DOHH2 (cell line): ENCODE measurements around the gene POLRMT.

ENCODE experiments used
- H3F3A ChIP-seq: fragments of 200-600 bp; sonication (generic), shearing (Covaris generic); 2 replicates; pipeline ENCODE4 v1.6.0; 2016; ENCODE audit warnings: antibody characterized with exemption, mild to moderate bottlenecking; ENCODE audit not compliant: control insufficient read depth, insufficient read depth
- H3K27ac ChIP-seq: fragments of 200-600 bp; sonication (generic); 2 replicates; pipeline ENCODE4 v1.5.1; 2014; ENCODE audit warnings: low read depth, mild to moderate bottlenecking, low read length, moderate library complexity
- H3K27me3 ChIP-seq: fragments of 200-600 bp; sonication (generic); 2 replicates; pipeline ENCODE4 v1.6.1; 2014; ENCODE audit warnings: mild to moderate bottlenecking, low read length, mixed read lengths; ENCODE audit not compliant: control insufficient read depth
- H3K36me3 ChIP-seq: fragments of 200-600 bp; sonication (generic); 2 replicates; pipeline ENCODE4 v1.6.1; 2014; ENCODE audit warnings: mild to moderate bottlenecking, low read length, moderate library complexity, mixed read lengths; ENCODE audit not compliant: control insufficient read depth
- H3K4me1 ChIP-seq: fragments of 200-600 bp; sonication (generic); 2 replicates; pipeline ENCODE4 v1.6.1; 2014; ENCODE audit warnings: mild to moderate bottlenecking, low read length, mixed read lengths; ENCODE audit not compliant: control insufficient read depth
- H3K4me2 ChIP-seq: fragments of 200-600 bp; sonication (generic); 2 replicates; pipeline ENCODE4 v1.6.0; 2014; ENCODE audit warnings: mild to moderate bottlenecking, low read length, moderate library complexity
- H3K4me3 ChIP-seq: fragments of 200-600 bp; sonication (generic); 2 replicates; pipeline ENCODE4 v1.5.1; 2014; ENCODE audit warnings: mild to moderate bottlenecking, low read length, mixed read lengths
- H3K79me2 ChIP-seq: fragments of 200-600 bp; sonication (generic); 2 replicates; pipeline ENCODE4 v1.6.1; 2014; ENCODE audit warnings: mild to moderate bottlenecking, low read length, mixed read lengths; ENCODE audit not compliant: control insufficient read depth
- H3K9me2 ChIP-seq: fragments of 200-600 bp; sonication (generic); replicated peaks from 2 replicates; pipeline ENCODE4 v1.6.1; 2014; ENCODE audit warnings: mild to moderate bottlenecking, low read length, mixed read lengths; ENCODE audit not compliant: control insufficient read depth
- H3K9me3 ChIP-seq: fragments of 200-600 bp; sonication (generic); 2 replicates; pipeline ENCODE4 v1.6.1; 2014; ENCODE audit warnings: antibody characterized with exemption, low read length, mixed read lengths; ENCODE audit not compliant: control insufficient read depth, insufficient read depth
- H4K20me1 ChIP-seq: fragments of 200-600 bp; sonication (generic); 2 replicates; pipeline ENCODE4 v1.6.0; 2014; ENCODE audit warnings: low read depth, mild to moderate bottlenecking, antibody characterized with exemption, low read length, moderate library complexity; ENCODE audit not compliant: control insufficient read depth, insufficient read depth
- CTCF ChIP-seq: fragments of 200-600 bp; sonication (generic); IDR thresholded peaks from one replicate; pipeline ENCODE4 v1.5.1; 2014; ENCODE audit warnings: antibody characterized with exemption, mild to moderate bottlenecking, low read depth, low read length; ENCODE audit not compliant: poor library complexity, severe bottlenecking
- EZH2phosphoT487 ChIP-seq: fragments of 200-600 bp; sonication (generic); IDR thresholded peaks from 2 replicates; pipeline ENCODE4 v1.6.1; 2017; ENCODE audit warnings: borderline replicate concordance, mild to moderate bottlenecking, antibody characterized with exemption, low read length, moderate library complexity, mixed read lengths

The POLRMT gene

GRCh38 chr19:583968-584239 is 49.4 kb downstream of the POLRMT start:
- Histone ChIP-seq H3K4me2 (no peak overlapping the region), H3K9me2 (no peaks in the 10 kb centered on the region), H3K4me1 (peaks cover 8% of the 10 kb centered on the region), H3K27ac (no peak overlapping the region), H3K9me3 (no peaks in the 10 kb centered on the region), H3K27me3 (peaks cover 9% of the 10 kb centered on the region), H3K79me2 (peaks cover 15% of the 10 kb centered on the region), H3K36me3 (peaks cover 34% of the 10 kb centered on the region), H3F3A (no peaks in the 10 kb centered on the region), H3K4me3 (no peak overlapping the region), H4K20me1 (peaks cover 6% of the 10 kb centered on the region; the same call in 1 of the 2 replicates)
- no peak for TF ChIP-seq CTCF
- no peak for TF ChIP-seq EZH2phosphoT487

DNA sequence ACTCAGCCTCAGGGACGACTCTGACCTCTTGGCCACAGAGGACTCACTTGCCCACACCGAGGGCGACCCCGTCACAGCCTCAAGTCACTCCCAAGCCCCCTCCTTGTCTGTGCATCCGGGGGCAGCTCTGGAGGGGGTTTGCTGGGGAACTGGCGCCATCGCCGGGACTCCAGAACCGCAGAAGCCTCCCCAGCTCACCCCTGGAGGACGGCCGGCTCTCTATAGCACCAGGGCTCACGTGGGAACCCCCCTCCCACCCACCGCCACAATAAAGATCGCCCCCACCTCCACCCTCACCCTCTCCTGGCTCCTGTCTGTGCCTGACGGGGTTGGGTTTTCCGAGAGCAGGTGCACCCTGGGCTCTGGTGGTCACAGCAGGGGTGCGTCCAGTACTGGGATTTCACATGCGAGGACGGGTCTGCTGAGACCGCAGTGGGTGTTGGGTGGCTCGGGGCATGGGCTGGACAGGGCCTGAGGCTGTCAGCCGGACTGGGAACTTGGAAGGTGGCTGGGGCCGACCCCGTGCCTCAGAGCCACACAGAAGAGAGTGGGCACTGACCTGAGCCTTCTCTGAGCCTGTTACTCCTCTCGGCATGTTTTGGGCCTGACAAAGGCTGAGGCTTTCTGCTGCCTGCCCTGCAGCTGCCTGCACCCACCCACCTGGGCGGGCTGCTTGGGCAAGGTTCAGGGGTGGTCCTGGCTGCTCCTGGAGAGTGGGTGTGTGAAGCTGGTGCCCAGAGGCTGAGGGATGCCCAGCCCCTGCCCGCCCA is 50.0 kb downstream of the POLRMT start:
- Histone ChIP-seq H3K4me1 (peaks cover 3% of the 10 kb centered on the region), H3K9me2 (no peaks in the 10 kb centered on the region), H3K9me3 (no peaks in the 10 kb centered on the region), H3F3A (no peaks in the 10 kb centered on the region), H3K4me3 (no peak overlapping the region), H3K79me2 (peaks cover 21% of the 10 kb centered on the region), H3K27me3 (peaks cover 4% of the 10 kb centered on the region), H3K4me2 (no peak overlapping the region), H3K36me3 (peaks cover 34% of the 10 kb centered on the region), H3K27ac (no peak overlapping the region), H4K20me1 (peaks cover 6% of the 10 kb centered on the region; the same call in 1 of the 2 replicates)
- no peak for TF ChIP-seq EZH2phosphoT487
- no peak for TF ChIP-seq CTCF

GRCh38 chr19:582497-583197 is 50.7 kb downstream of the POLRMT start:
- H4K20me1 ChIP-seq = peaks cover 6% of the 10 kb centered on the region; the same call in 1 of the 2 replicates
- no peak for TF ChIP-seq EZH2phosphoT487
- H3K27me3 ChIP-seq = no peaks in the 10 kb centered on the region

More at GRCh38 chr19:582497-583197, 50.7 kb downstream of the POLRMT start:
- no peaks in the 10 kb centered on the region for H3K9me2 ChIP-seq
- no peak overlapping the region for H3K27ac ChIP-seq
- H3F3A ChIP-seq = no peaks in the 10 kb centered on the region
- H3K79me2 ChIP-seq = peaks cover 28% of the 10 kb centered on the region
- H3K4me3 ChIP-seq = no peak overlapping the region
- no peak overlapping the region for H3K4me2 ChIP-seq
- H3K9me3 ChIP-seq = no peaks in the 10 kb centered on the region
- H3K36me3 ChIP-seq = peaks cover 41% of the 10 kb centered on the region
- no peaks in the 10 kb centered on the region for H3K4me1 ChIP-seq
